ENCODE data around the gene CLSTN3. TPM values are rescaled to one million over a fixed set of nuclear protein-coding genes. Genes with fewer than 3 reads are reported as not detected.

CLSTN3 gene
- total and polyA plus RNA-seq, 2 donors from 2014 or later = 33.0 to 64.2 TPM

DNA sequence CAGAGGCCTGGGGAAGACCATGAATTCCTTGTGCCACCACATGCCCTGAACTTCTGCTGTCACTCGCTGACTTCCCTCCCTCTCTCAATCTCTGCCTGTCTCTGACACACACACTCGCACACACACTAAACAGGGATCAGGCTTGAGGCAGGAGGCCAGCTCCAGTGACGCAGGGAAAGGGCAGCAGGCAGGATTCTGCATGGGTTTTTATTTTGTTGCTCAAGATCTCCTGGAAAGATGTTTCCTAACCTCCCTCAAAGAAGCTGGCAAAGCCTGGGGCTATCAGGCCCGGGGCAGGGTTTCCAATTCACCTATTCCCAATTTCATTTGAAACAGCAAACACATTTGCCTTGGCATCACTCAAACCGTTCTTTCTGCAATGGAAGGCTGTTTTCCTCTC, 31.6 kb downstream of the CLSTN3 start:
- intact Hi-C loops (cut with DNase I) = no loop called here
- FAIRE-seq = no peak

DNA sequence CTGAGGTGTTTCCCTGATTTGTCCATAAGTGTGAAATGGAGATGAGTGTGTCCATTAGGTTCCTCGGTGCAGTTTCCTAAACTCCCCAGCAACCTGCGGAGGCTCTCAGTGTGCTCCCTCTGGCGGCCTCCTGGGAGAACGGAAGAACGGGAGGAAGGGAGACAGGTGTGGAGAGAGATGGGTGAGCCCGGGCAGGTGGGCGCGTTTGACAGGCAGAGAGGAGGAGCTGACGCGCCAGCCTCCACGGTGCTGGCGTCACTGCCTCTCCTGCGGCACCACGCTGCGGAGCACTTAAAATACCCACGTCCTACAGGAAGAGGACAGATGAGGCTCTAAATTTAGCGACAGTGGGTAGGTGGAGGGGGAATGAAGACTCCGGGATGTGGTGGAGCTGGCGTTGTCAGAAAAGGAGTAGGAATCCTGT, 32.5 kb downstream of the CLSTN3 start:
- DNase-seq (peak in 3 of 5 donors; percentile 62 to 72 (median 68)), FAIRE-seq (no peak)
- H3K27me3 ChIP-seq (ENCODE audit: control insufficient read depth, insufficient read depth, low read length) = no peaks in the 10 kb centered on the region
- no peaks in the 10 kb centered on the region for H3K9me3 ChIP-seq (ENCODE audit: control insufficient read depth in 2 of 3, insufficient read depth in 1 of 3, low read length in 3 of 3)
- H3K27ac ChIP-seq (ENCODE audit: low read depth in 2 of 2, low read length in 2 of 2) = peak overlapping the region in 1 of 2 donors; percentile 16
- TF ChIP-seq, protein P1, sequence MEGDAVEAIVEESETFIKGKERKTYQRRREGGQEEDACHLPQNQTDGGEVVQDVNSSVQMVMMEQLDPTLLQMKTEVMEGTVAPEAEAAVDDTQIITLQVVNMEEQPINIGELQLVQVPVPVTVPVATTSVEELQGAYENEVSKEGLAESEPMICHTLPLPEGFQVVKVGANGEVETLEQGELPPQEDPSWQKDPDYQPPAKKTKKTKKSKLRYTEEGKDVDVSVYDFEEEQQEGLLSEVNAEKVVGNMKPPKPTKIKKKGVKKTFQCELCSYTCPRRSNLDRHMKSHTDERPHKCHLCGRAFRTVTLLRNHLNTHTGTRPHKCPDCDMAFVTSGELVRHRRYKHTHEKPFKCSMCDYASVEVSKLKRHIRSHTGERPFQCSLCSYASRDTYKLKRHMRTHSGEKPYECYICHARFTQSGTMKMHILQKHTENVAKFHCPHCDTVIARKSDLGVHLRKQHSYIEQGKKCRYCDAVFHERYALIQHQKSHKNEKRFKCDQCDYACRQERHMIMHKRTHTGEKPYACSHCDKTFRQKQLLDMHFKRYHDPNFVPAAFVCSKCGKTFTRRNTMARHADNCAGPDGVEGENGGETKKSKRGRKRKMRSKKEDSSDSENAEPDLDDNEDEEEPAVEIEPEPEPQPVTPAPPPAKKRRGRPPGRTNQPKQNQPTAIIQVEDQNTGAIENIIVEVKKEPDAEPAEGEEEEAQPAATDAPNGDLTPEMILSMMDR (IDR thresholded peaks at IDR 0.05; ENCODE audit: borderline replicate concordance, extremely low read depth, insufficient read depth) = peak; percentile 55
- intact Hi-C loops (cut with DNase I) = no loop called here
- no peaks in the 10 kb centered on the region for H3K36me3 ChIP-seq (ENCODE audit: control insufficient read depth in 2 of 3, insufficient read depth in 3 of 3, low read length in 3 of 3)
- H3K4me3 ChIP-seq (ENCODE audit: low read length in 3 of 3) = peak overlapping the region in 2 of 3 donors; percentile 45 to 50
- H3K9ac ChIP-seq (ENCODE audit: low read length in 3 of 3) = no peak overlapping the region
- peaks cover 0 to 7% (median 3%) of the 10 kb centered on the region in 3 donors for H3K4me1 ChIP-seq (ENCODE audit: control insufficient read depth in 2 of 3, insufficient read depth in 2 of 3, low read depth in 1 of 3, low read length in 3 of 3)

More for the DNA sequence above, 31.6 kb downstream of the CLSTN3 start:
- no peak overlapping the region for H3K27ac ChIP-seq (ENCODE audit: low read depth in 2 of 2, low read length in 2 of 2)
- H3K36me3 ChIP-seq (ENCODE audit: control insufficient read depth in 2 of 3, insufficient read depth in 3 of 3, low read length in 3 of 3) = peaks cover 0 to 3% (median 0%) of the 10 kb centered on the region in 3 donors
- H3K27me3 ChIP-seq (ENCODE audit: control insufficient read depth, insufficient read depth, low read length) = no peaks in the 10 kb centered on the region
- peaks cover 0 to 7% (median 3%) of the 10 kb centered on the region in 3 donors for H3K4me1 ChIP-seq (ENCODE audit: control insufficient read depth in 2 of 3, insufficient read depth in 2 of 3, low read depth in 1 of 3, low read length in 3 of 3)
- no peak overlapping the region for H3K4me3 ChIP-seq (ENCODE audit: low read length in 3 of 3)
- no peak for DNase-seq
- no peak overlapping the region for H3K9ac ChIP-seq (ENCODE audit: low read length in 3 of 3)
- TF ChIP-seq, protein P1 (IDR thresholded peaks at IDR 0.05; ENCODE audit: borderline replicate concordance, extremely low read depth, insufficient read depth) = no peak
- H3K9me3 ChIP-seq (ENCODE audit: control insufficient read depth in 2 of 3, insufficient read depth in 1 of 3, low read length in 3 of 3) = no peaks in the 10 kb centered on the region

DNA sequence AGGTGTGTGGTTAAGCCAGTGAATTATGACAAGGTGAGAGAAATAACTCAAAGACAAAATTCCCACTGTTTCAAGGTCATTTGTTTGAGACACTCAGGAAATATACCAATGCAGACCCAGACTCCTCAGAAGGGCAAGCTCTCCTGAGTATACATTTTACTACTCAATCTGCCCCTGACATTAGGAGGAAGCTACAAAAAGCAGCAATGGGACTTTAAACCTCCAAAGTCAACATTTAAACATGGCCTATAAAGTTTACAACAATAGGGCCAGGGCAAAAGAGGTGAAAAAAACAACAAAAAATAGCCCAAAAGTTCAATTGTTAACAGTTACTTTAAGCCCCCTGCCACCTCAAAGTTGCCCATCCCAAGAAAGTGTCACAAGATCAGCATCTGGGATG, 39.8 kb downstream of the CLSTN3 start:
- H3K9me3 ChIP-seq (ENCODE audit: control insufficient read depth in 2 of 3, insufficient read depth in 1 of 3, low read length in 3 of 3) = peaks cover 0 to 6% (median 0%) of the 10 kb centered on the region in 3 donors
- H3K4me3 ChIP-seq (ENCODE audit: low read length in 3 of 3) = no peak overlapping the region
- intact Hi-C loops (cut with DNase I) = no loop called here
- TF ChIP-seq, protein P1 (IDR thresholded peaks at IDR 0.05; ENCODE audit: borderline replicate concordance, extremely low read depth, insufficient read depth) = no peak
- H3K27me3 ChIP-seq (ENCODE audit: control insufficient read depth, insufficient read depth, low read length) = no peaks in the 10 kb centered on the region
- DNase-seq = no peak
- FAIRE-seq = no peak
- no peak overlapping the region for H3K9ac ChIP-seq (ENCODE audit: low read length in 3 of 3)
- no peak overlapping the region for H3K27ac ChIP-seq (ENCODE audit: low read depth in 2 of 2, low read length in 2 of 2)
- no peaks in the 10 kb centered on the region for H3K4me1 ChIP-seq (ENCODE audit: control insufficient read depth in 2 of 3, insufficient read depth in 2 of 3, low read depth in 1 of 3, low read length in 3 of 3)
- H3K36me3 ChIP-seq (ENCODE audit: control insufficient read depth in 2 of 3, insufficient read depth in 3 of 3, low read length in 3 of 3) = no peaks in the 10 kb centered on the region

DNA sequence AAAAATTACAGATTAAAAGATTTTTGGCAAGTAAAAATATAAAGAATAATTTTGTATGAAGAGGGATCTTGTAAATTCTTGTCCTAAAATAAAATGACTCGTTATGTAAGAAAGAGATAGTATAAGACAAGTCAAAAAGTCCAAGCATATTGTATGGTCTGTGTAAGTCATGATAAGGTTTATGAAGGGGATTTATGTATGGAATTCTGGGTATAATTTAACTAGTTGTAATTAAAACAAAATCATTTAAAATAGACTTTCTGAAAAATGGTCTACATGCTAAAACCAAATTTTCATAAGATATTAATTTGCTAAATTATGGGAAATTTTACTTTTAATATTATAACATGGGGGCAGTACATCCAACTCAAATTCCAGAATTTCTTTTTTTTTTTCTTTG, 41.7 kb downstream of the CLSTN3 start:
- FAIRE-seq = peak; percentile 46
- Histone ChIP-seq H3K36me3 (ENCODE audit: control insufficient read depth in 2 of 3, insufficient read depth in 3 of 3, low read length in 3 of 3) (no peaks in the 10 kb centered on the region), H3K27ac (ENCODE audit: low read depth in 2 of 2, low read length in 2 of 2) (no peak overlapping the region), H3K4me1 (ENCODE audit: control insufficient read depth in 2 of 3, insufficient read depth in 2 of 3, low read depth in 1 of 3, low read length in 3 of 3) (no peaks in the 10 kb centered on the region), H3K9ac (ENCODE audit: low read length in 3 of 3) (no peak overlapping the region), H3K9me3 (ENCODE audit: control insufficient read depth in 2 of 3, insufficient read depth in 1 of 3, low read length in 3 of 3) (peaks cover 0 to 6% (median 0%) of the 10 kb centered on the region in 3 donors), H3K27me3 (ENCODE audit: control insufficient read depth, insufficient read depth, low read length) (no peaks in the 10 kb centered on the region), H3K4me3 (ENCODE audit: low read length in 3 of 3) (no peak overlapping the region)
- intact Hi-C loops (cut with DNase I) = no loop called here
- TF ChIP-seq, protein P1 (IDR thresholded peaks at IDR 0.05; ENCODE audit: borderline replicate concordance, extremely low read depth, insufficient read depth) = no peak
- no peak for DNase-seq

Data from kidney (tissue), 14 donors.